SK-N-MC (cell line): ENCODE measurements around the gene NUP62.

Source experiments
- DNase-seq: peaks from one replicate; pipeline ENCODE4 v3.0.0-alpha.2; 2011; ENCODE audit warnings: low read depth, low spot score
- H3K27ac ChIP-seq: fragments of 200-600 bp; sonication (generic); 2 replicates; pipeline ENCODE4 v1.5.1; 2016; ENCODE audit warnings: mixed run types
- H3K36me3 ChIP-seq: fragments of 200-600 bp; sonication (generic); 2 replicates; pipeline ENCODE4 v1.6.1; 2017; ENCODE audit warnings: antibody characterized with exemption, low read length, mixed read lengths; ENCODE audit not compliant: insufficient read depth
- H3K4me3 ChIP-seq: fragments of 200-600 bp; sonication (generic); 2 replicates; pipeline ENCODE4 v1.5.1; 2016
- H3K9ac ChIP-seq: fragments of 200-600 bp; sonication (generic); 2 replicates; pipeline ENCODE4 v1.8.0; 2017; ENCODE audit warnings: mixed run types, mixed read lengths; ENCODE audit not compliant: insufficient read length
- H3K9me3 ChIP-seq: fragments of 200-600 bp; sonication (generic); 2 replicates; pipeline ENCODE4 v1.6.1; 2017; ENCODE audit warnings: low read depth, mild to moderate bottlenecking, antibody characterized with exemption, low read length, moderate library complexity, mixed read lengths
- EZH2 ChIP-seq: fragments of 200-600 bp; sonication (generic); IDR thresholded peaks from one replicate; pipeline ENCODE4 v1.6.1; 2017; ENCODE audit warnings: antibody characterized with exemption
- FOXP2 ChIP-seq: optimal IDR thresholded peaks from 2 replicates; pipeline ENCODE3; 2011; ENCODE audit warnings: mild to moderate bottlenecking, moderate library complexity; ENCODE audit not compliant: insufficient read depth; ENCODE audit errors: extremely low read length, control extremely low read depth
- POLR2AphosphoS5 ChIP-seq: IDR thresholded peaks from 2 replicates; pipeline ENCODE4 v1.6.1; 2012; ENCODE audit warnings: mild to moderate bottlenecking, low read depth, low read length, borderline replicate concordance

The NUP62 gene

DNA sequence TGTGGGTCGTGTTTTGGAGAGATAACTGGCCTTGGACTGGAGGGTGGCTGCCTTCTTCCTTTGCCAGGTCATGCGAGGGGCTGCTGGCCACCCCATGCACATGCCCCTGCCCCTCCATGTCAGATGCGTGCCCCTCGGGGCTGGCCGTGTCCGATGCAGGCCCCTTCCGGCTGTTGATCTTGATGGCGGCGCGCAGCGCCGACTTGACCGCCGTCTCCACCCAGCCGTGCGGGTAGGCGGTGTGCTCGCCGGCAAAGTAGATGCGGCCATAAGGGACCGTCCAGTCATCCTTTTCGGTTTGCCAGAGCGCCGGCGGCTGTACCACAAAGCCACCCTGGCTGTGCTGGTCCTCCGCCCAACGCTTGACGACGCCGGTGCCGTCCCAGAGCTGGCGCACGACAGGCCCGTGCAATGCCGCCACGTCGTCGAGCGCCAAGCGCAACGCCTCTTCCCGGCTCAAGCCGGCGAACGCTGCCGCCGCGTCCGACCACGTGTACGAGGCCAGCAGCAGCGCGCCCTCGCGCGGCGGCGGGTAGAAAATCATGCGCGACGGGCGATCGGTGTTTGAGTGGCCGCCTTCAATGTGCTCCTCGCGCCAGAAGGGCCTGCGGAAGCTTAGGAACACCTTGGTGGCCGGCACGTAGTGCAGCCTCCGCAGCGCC lies 39.5 kb downstream of the NUP62 start:
- DNase-seq, result no peak
- TF ChIP-seq POLR2AphosphoS5 (no peak), FOXP2 (no peak), EZH2 (no peak)
- Histone ChIP-seq H3K27ac (no peak overlapping the region), H3K36me3 (peaks cover 2% of the 10 kb centered on the region; the same call in 1 of the 2 replicates), H3K4me3 (peak overlapping the region; percentile 69; the same call in 1 of the 2 replicates), H3K9me3 (no peaks in the 10 kb centered on the region), H3K9ac (no peak overlapping the region)

GRCh38 chr19:49889038-49889686 lies 40.1 kb downstream of the NUP62 start:
- Histone ChIP-seq H3K27ac (no peak overlapping the region), H3K36me3 (peaks cover 8% of the 10 kb centered on the region; the same call in 1 of the 2 replicates), H3K9me3 (no peaks in the 10 kb centered on the region), H3K4me3 (no peak overlapping the region), H3K9ac (no peak overlapping the region)
- DNase-seq, result no peak
- TF ChIP-seq POLR2AphosphoS5 (peak; percentile 10; the same call in 1 of the 2 replicates), FOXP2 (no peak)

DNA sequence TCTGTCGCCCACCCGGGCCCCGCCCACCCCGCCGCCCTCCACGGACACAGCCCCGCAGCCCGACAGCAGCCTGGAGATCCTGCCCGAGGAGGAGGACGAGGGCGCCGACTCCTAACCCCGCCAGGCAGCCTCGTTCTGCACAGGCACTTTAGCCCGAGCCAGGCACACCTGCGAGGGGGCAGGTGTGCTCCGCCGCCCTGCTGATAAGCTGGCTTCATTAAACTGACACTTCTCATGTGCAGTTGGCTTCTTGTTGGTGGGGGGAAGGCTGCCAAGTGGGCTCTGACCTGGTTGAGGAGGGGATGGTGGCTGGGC lies 40.8 kb downstream of the NUP62 start:
- no peak overlapping the region for H3K4me3 ChIP-seq
- H3K27ac ChIP-seq, result no peak overlapping the region
- TF ChIP-seq POLR2AphosphoS5 (no peak), EZH2 (no peak), FOXP2 (no peak)
- no peak overlapping the region for H3K9ac ChIP-seq
- H3K9me3 ChIP-seq, result no peaks in the 10 kb centered on the region
- peaks cover 15% of the 10 kb centered on the region for H3K36me3 ChIP-seq
- no peak for DNase-seq

GRCh38 chr19:49887665-49888509 lies 41.4 kb downstream of the NUP62 start:
- Histone ChIP-seq H3K36me3 (peaks cover 21% of the 10 kb centered on the region), H3K27ac (no peak overlapping the region), H3K4me3 (no peak overlapping the region), H3K9ac (no peak overlapping the region), H3K9me3 (no peaks in the 10 kb centered on the region)
- no peak for DNase-seq
- no peak for TF ChIP-seq EZH2
- no peak for TF ChIP-seq FOXP2
- TF ChIP-seq POLR2AphosphoS5, result no peak

GRCh38 chr19:49887037-49887664 lies 42.2 kb downstream of the NUP62 start:
- Histone ChIP-seq H3K9me3 (no peaks in the 10 kb centered on the region), H3K4me3 (no peak overlapping the region), H3K36me3 (peaks cover 28% of the 10 kb centered on the region), H3K27ac (no peak overlapping the region), H3K9ac (no peak overlapping the region)
- TF ChIP-seq EZH2 (no peak), POLR2AphosphoS5 (no peak), FOXP2 (no peak)
- DNase-seq, result no peak

DNA sequence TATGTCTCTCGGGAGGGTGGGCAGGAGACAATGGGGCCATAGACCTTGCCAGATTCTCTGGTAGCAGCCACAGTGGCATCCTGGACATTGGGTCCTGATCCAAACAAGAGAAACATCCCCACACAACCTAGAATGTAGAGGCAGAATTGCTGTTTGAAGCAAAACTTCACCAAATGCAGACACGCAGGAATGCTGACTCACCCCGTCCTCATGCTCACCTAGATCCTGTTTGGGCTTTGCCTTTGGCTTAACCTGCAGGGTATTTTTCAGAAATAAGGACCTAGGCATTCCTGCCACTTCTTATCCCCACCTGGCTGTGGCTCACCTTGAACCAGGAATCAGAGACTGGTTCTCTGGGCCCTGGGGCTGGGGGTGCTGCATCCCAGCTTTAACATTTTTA lies 44.5 kb downstream of the NUP62 start:
- Histone ChIP-seq H3K36me3 (peaks cover 50% of the 10 kb centered on the region), H3K9ac (no peak overlapping the region), H3K9me3 (no peaks in the 10 kb centered on the region), H3K4me3 (no peak overlapping the region), H3K27ac (no peak overlapping the region)
- no peak for DNase-seq
- TF ChIP-seq FOXP2 (no peak), POLR2AphosphoS5 (no peak), EZH2 (no peak)

DNA sequence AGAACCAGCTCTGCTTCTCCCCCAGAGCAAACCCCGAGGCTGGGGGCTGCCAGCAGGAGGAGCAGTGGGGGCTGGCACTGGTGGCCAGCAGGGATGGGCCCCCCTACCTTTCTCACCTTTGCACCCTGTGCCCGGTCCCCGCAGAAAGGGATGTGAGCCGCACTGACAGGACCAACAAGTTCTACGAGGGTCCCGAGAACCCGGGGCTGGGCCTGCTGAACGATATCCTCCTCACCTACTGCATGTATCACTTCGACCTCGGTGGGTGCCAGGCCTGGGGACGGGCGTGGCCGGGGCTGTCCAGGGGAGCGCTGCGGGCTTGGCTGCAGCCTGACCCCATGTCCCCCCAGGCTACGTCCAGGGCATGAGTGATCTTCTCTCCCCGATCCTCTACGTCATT lies 45.2 kb downstream of the NUP62 start:
- Histone ChIP-seq H3K9ac (no peak overlapping the region), H3K36me3 (peaks cover 55% of the 10 kb centered on the region), H3K27ac (no peak overlapping the region), H3K9me3 (no peaks in the 10 kb centered on the region), H3K4me3 (no peak overlapping the region)
- DNase-seq, result no peak
- TF ChIP-seq POLR2AphosphoS5 (no peak), EZH2 (no peak), FOXP2 (no peak)

- H3K27ac ChIP-seq, result no peak overlapping the region
- H3K36me3 ChIP-seq, result peaks cover 55% of the 10 kb centered on the region
- H3K9me3 ChIP-seq, result no peaks in the 10 kb centered on the region
- no peak for DNase-seq
- TF ChIP-seq FOXP2, result no peak
- TF ChIP-seq POLR2AphosphoS5, result no peak
- no peak for TF ChIP-seq EZH2
- no peak overlapping the region for H3K9ac ChIP-seq
- H3K4me3 ChIP-seq, result no peak overlapping the region
Measured at GRCh38 chr19:49883094-49883493, 46.2 kb downstream of the NUP62 start.
